DMS 273 (cell line): ENCODE data around the gene PTPRN2.
"Not testable (repeated sequence)": the region's sequence is repeated elsewhere in the genome, so short reads cannot be mapped to it uniquely, and the experiment has no call there.

ENCODE experiments used
- DNase-seq: peaks from one replicate; lab custom pipeline; 2025; ENCODE audit not compliant: unreplicated experiment; lab: John Stamatoyannopoulos, UW

Gene PTPRN2

DNA sequence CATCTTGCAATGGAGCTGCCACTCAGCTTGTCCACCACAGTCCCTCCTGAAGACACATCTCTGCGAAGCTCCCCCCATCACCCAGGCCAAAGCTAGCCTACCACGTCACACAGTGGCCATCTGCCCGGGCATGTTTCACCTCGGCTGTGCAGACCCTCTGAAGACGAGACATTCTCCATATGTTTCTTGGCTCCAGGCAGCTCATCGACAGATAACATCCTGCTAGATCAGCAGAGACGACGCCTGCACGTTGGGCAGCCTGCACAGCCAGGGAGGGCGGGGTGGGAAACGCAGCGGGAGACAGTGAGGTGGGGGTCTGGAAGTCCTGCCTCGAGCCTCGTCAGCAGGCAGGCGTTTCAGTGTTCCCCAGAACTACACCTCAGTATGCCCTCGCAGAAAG is 53.0 kb downstream of the PTPRN2 start:
- no peak for DNase-seq

DNA sequence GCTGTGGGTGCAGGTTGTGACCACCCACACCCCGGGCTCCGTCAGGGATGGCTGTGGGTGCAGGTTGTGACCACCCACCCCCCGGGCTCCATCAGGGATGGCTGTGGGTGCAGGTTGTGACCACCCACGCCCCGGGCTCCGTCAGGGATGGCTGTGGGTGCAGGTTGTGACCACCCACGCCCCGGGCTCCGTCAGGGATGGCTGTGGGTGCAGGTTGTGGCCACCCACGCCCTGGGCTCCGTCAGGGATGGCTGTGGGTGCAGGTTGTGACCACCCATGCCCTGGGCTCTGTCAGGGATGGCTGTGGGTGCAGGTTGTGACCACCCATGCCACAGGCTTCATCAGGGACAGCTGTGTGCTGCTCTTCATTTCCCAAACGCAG is 53.5 kb downstream of the PTPRN2 start:
- DNase-seq = not testable (repeated sequence)

DNA sequence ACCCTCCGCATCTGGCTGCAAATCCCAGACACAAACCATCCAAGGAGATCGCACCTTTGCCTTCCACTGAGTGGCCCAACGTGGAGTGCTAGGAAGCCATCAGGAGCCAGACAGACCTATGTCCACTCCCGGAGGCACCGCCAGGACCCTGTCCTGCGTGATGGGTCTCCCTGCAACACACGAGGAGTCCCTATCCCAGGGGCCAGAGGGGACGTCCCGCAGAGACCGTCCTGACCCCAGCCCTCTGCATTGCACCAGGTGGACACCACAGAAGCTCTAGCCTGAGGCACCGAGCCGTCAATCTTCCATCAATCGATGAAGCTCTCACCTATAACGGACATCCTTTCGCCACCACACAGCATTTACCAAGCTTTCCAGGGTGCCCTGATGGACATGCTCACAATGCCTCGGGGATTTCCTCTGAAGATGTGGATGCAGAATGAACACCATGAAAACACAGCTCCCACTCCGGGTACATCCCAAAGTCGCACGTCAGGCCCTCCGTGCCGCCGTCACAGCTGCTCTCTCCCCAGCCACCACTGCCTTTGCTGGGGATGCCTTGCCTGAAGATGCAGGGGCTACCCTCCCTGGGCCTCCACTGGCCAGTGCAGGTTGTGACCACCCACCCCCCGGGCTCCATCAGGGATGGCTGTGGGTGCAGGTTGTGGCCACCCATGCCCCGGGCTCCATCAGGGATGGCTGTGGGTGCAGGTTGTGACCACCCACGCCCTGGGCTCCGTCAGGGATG is 54.1 kb downstream of the PTPRN2 start:
- no peak for DNase-seq

DNA sequence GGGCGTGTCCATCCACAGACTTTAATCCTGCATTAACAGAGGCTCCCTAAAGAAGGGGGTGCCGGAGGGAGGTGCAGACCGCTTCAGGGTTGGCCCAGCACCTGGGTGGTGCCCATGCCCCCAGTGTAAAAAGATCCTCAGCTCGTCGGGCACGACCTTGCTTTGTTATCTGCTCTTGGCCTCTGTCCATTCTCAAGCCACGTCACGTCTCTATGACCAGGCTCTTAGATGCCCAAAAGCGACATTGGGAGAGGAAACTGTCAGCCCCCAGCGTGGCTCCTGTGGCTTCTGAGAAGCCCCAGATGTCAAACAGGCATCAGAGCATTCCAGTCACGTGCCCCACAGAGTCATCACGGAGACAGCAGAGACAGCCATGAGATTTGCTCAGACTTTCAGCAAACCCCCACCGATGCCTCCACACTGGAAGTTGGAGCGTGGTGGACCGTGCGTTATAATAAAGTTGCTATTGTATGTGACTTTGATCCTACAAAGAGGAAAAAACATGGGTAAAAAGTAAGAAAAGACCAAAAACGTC is 55.5 kb downstream of the PTPRN2 start:
- DNase-seq = no peak

DNA sequence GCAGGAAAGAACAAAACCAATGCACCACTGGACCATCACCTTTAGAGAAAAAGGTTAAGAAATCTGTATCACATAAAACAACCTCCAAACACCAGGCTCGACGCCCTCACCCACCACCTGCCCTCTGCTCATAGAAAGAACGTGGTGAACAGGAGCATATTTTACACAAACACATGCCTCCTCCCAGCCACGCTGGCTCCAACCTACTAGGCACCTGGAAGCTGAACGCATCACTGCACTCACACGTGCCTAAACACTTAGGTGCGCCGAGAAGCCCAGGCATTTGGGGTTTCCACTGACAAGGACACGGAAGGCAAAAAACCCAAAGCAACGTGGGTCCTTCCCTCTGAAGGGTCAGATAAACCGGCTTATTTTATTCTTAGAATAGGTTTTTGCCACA is 56.0 kb downstream of the PTPRN2 start:
- no peak for DNase-seq

DNA sequence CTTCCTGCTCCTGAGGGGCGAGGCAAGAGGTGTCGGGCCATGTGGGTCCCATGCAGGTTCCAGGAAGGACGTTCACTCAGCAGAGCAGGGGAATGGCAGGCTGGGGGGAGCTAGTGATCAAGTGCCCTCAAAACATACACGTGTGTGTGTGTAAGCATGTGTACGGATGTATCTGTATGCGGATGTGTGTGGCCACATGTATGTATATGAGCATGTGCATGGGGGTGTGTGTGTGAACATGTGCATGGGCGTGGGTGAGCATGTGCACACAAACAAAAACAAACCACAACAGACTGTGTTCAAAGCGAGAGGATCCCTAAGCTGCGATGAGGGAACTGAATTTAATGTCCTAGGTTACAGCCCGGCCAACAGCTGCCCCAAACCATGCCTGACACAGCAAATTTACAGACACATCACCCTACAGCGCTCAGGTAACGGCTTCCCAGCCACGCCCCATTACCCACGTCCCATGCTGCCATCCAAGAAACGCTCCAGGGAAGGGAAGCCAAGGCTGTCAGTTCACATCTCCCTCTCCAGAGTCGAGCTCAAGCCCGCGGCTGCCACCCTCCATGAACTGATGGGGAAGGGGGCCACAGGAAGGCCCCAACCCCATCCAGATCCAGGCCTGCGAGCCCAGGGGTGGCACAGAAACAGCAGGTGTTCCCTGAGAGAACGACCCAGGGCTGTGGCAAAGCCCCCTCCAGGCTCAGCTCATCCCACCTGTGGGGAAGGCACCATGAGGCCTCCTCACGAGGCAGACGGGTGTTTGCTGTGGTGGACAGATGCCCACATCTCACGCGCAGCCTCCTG is 56.6 kb downstream of the PTPRN2 start:
- DNase-seq = no peak

DNA sequence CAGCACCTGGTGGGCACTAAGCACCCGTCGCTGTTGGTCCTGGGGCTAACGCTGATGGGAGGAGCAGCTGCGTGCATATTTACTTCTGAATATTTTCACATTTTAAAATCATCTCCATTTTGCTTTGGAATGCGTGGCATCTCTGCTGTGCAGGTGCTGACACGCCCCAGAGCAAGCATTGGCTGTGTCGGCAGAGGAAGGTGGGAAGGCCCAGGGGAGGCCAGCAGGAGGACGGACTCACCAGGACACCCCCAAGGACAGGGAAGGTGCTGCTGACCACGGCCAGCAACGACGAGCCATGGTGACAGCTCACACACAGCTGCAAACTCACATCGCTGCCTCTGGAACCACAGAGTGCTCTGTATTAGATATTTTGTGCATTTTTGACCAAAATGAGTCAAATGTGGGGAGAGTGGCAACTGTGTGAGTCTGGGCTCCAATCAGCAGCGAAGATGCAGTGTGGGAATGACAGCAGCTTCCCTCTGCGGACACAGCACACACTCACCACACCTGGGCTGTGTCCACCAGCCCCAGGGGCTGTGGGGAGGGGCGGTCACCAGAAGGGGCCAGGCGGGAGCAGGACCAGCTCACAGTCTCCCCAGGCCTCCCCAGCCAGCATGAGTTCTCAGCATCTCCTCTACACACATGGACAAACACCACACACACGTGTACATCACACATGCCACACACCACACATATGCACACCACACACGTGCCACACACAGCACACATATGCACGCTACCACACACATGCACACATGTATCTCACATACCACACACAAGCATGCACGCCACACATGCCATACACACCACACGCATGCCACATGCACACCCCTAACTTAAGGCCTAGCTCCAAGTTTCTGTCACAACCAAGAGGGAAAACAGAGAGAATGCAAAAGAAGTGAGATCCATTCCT is 58.2 kb downstream of the PTPRN2 start:
- DNase-seq = no peak

DNA sequence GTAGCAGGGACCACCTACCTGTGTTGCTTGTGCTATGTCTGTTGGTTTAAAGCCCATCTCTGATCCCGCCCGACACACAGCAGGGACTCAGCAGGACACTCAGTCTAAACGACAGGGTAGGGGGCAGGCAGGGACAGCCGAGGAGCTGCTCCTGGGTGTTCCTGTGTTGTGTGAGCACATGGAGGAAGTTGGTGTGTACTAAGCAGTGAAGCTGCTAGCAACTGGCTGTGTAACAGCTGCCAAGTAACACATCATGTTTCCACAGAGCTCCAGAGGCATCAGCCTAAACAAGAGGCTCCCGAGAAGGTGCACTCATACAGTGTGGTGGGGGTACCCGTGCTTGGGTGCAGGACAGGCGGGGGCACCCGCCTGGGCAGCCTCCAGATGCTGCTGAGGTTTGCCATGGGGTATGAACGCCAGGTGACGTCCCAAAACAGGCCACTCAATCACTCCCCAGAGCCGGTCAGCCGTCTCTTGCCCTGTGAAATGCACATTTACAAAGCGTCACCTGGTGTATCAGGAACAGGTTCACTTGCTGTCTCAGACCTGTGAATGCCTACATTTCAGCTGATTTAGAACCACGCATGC is 59.6 kb downstream of the PTPRN2 start:
- DNase-seq = no peak

DNA sequence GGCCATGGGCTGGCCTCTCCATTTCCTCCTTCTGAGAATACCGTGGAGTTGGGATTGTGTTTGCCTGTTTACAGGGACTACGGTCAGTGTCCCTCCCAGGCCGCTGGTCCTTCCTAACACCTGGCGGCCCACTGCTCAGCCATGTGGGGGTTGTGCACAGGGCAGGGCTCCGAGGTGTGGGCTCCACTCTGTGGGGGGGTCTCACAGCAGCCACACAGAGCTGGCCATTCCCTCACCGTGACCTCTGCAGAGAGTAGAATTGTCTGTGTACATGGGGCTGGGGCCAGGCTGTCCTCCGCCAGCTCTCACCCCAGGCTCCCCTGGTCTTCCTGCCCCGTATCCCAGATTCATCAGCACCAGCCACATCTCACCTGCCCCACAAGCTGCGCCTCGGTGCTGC is 60.1 kb downstream of the PTPRN2 start:
- no peak for DNase-seq

DNA sequence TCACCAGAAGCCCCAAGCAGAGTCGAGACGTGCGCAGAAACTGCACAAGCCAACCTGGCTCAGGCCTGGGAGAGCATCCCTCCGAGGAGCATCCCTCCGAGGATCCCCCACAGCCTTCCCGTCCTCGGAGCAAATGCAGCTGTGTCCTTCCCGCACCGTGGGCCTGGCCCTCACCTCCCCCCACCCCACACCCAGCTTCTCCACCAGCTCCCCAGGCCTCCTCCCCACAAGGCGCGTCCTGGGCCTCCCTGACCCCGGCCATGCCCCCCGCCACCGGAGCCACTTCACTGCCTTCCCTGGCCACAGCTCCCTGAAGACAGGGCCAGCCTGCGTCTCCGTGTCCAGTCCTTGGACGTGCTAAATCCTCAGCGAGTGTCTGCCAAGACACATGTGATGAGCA is 60.6 kb downstream of the PTPRN2 start:
- DNase-seq = no peak

DNA sequence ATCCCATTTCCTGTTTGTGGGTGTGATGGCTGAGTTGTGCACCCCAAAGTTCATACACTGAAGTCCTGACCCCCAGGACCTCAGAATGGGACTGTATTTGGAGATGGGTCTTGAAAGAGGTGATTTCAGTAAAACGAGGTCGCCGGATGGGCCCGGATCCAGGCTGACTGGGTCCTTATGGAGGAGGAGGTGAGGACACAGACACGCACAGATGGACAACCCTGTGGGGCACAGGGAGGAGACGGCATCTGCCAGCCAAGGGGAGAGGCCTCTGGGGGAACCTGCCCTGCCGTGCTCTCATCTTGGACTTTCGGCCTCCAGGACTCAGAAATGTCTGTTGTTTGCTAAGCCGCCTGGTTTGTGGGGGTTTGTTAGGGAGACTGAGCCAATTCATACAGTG is 61.1 kb downstream of the PTPRN2 start:
- DNase-seq = no peak

DNA sequence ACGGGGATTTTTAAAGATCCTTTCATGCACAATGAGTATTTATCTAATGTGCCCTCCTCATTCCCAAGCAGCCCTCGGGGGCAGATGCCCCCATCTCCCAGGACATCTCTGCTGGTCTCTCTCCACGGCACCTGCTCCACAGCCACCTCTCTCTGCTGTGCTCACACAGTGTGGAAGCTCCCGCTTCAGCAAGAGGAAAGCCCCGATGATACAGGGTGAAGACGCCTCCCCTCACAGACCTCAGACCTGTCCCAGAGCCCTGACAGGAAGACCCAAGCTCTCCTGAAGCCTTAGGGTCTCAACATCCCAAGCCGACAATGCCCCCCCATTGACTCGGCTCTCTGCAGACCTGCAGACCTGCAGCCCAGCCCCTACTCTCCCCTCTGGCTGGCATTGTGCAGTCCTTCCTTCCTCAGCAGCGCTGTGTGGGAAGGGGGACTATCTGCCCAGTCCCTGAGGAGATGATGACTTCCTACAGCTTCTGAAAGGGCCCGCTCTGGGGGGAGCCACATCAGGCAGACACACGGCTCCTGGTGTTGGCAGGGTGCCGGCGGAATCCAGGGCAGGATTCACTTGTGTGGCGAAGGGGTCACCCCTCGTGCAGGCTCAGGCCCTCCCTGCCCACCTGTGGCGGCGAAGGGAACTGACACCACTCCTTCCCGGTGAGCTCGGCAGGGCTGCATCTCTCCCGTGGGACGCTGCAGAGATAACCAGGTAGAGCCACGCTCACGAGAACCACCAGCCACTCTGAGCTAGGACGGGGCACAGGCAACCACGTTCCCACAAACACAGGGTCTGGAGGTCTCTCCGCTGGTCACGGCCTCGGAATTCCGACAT is 61.8 kb downstream of the PTPRN2 start:
- no peak for DNase-seq

DNA sequence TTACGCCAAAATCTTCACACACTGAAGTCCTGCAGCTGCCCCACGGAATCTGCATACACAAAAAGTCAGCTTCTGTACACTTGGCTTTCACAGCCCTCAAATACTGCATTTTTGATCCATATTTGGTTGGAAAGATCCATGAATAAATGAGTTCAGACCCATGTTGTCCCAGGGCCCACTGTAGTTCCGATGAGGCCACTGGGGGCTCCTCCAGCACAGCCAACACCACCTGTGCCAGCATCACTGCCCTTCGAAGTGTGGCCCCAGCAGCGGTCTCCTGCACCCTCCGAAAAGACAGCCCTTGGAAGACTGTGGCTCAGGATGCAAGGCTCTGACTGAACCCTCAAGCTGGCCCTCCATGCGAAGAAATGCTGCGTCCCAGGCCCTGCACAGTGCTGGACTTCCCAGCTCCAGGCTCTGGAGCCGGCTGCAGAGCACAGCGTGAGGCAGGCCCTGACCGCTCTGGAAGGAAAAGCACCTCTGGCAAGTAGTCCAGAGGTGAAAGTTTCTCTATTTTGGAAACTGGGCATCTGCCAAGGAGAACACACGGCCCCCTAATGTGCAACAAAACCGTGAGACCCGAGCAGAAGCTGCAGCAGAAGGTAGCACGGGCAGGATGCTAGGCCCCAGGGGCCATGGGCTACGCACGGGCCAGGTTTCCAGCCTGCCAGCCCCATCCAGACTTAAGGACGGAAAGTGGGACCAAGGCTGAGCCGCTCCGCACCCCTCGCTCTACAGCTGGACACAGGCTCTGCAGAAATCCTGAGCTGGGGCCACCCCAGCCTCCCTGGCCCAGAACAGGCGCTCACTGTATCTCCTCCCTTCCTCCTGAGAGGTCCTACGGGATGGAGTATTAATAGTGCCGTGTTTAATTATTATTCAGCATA is 62.6 kb downstream of the PTPRN2 start:
- no peak for DNase-seq

DNA sequence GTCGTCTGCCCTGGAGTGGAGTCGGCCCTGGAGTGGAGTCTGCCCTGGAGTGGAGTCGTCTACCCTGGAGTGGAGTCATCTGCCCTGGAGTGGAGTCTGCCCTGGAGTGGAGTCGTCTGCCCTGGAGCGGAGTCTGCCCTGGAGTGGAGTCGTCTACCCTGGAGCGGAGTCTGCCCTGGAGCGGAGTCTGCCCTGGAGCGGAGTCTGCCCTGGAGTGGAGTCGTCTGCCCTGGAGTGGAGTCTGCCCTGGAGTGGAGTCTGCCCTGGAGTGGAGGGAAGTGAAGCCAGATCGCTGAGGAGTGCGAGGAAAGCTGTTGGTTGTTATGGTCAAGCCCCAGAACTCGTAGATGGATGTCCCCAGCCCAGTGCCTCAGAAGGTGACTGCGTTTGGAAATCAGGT is 63.3 kb downstream of the PTPRN2 start:
- DNase-seq = peak; percentile 69

DNA sequence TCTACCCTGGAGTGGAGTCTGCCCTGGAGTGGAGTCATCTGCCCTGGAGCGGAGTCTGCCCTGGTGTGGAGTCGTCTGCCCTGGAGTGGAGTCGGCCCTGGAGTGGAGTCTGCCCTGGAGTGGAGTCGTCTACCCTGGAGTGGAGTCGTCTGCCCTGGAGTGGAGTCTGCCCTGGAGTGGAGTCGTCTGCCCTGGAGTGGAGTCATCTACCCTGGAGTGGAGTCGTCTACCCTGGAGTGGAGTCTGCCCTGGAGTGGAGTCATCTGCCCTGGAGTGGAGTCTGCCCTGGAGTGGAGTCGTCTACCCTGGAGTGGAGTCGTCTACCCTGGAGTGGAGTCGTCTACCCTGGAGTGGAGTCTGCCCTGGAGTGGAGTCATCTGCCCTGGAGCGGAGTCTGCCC is 63.7 kb downstream of the PTPRN2 start:
- not testable (repeated sequence) for DNase-seq

DNA sequence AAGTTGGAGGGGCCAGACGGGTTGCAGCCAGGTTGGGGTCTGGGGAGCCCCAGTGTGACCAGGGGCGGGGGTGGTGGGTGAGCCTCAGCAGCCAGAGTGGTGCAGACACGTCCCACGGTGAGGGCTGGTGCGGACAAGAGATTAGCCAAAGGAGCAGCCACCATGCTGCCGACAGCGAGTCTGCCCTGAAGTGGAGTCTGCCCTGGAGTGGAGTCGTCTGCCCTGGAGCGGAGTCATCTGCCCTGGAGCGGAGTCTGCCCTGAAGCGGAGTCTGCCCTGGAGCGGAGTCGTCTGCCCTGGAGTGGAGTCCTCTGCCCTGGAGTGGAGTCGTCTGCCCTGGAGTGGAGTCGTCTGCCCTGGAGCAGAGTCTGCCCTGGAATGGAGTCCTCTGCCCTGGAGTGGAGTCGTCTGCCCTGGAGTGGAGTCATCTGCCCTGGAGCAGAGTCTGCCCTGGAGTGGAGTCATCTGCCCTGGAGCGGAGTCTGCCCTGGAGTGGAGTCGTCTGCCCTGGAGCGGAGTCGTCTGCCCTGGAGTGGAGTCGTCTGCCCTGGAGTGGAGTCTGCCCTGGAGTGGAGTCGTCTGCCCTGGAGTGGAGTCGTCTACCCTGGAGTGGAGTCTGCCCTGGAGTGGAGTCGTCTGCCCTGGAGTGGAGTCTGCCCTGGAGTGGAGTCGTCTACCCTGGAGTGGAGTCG is 64.3 kb downstream of the PTPRN2 start:
- DNase-seq = not testable (repeated sequence)

DNA sequence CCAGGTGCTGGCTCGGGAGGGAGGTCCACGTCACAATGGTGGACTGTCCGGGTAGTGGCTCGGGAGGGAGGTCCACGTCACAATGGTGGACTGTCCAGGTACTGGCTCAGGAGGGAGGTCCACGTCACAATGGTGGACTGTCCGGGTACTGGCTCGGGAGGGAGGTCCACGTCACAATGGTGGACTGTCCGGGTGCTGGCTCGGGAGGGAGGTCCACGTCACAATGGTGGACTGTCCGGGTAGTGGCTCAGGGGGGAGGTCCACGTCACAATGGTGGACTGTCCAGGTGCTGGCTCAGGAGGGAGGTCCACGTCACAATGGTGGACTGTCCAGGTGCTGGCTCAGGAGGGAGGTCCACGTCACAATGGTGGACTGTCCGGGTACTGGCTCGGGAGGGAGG is 65.8 kb downstream of the PTPRN2 start:
- DNase-seq = not testable (repeated sequence)

DNA sequence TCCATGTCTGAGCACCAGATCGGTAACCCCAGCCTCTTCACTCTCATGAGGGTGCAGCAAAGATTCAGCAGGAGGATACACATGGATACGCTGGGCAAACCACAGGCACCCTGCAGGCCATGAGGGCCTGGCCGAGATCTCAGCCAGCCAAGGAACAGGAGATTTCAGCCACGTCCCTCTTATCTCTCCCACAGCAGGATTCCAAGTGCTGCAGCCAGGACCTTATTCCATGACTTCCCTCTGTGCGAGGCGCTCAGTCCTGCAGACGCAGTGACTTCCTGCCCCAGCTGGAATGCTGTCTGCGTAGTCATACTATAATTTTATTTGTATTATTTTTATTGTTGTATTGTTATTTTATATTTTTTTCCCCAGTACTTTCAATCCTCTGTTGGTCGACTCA is 66.8 kb downstream of the PTPRN2 start:
- no peak for DNase-seq
